Measurements from ENCODE around the gene ARL4D.
A peak's percentile ranks its signal among the peaks of the same experiment; 100 is the strongest.

Gene ARL4D

GRCh38 chr17:43354371-43354770 is 44.4 kb upstream of the ARL4D start:
- no peak overlapping the region for H3K4me3 ChIP-seq (replicated peaks in 1 of 2; ENCODE audit: low read depth in 2 of 2, low read length in 2 of 2)
- no peak for DNase-seq (ENCODE audit: low read depth in 2 of 2)
- TF ChIP-seq, protein P1, sequence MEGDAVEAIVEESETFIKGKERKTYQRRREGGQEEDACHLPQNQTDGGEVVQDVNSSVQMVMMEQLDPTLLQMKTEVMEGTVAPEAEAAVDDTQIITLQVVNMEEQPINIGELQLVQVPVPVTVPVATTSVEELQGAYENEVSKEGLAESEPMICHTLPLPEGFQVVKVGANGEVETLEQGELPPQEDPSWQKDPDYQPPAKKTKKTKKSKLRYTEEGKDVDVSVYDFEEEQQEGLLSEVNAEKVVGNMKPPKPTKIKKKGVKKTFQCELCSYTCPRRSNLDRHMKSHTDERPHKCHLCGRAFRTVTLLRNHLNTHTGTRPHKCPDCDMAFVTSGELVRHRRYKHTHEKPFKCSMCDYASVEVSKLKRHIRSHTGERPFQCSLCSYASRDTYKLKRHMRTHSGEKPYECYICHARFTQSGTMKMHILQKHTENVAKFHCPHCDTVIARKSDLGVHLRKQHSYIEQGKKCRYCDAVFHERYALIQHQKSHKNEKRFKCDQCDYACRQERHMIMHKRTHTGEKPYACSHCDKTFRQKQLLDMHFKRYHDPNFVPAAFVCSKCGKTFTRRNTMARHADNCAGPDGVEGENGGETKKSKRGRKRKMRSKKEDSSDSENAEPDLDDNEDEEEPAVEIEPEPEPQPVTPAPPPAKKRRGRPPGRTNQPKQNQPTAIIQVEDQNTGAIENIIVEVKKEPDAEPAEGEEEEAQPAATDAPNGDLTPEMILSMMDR (IDR thresholded peaks at IDR 0.05; ENCODE audit: low read depth, low read length), result no peak

GRCh38 chr17:43356450-43356849 is 42.3 kb upstream of the ARL4D start:
- no peak for DNase-seq (ENCODE audit: low read depth in 2 of 2)
- TF ChIP-seq, protein P1 (IDR thresholded peaks at IDR 0.05; ENCODE audit: low read depth, low read length), result no peak
- no peak overlapping the region for H3K4me3 ChIP-seq (replicated peaks in 1 of 2; ENCODE audit: low read depth in 2 of 2, low read length in 2 of 2)

DNA sequence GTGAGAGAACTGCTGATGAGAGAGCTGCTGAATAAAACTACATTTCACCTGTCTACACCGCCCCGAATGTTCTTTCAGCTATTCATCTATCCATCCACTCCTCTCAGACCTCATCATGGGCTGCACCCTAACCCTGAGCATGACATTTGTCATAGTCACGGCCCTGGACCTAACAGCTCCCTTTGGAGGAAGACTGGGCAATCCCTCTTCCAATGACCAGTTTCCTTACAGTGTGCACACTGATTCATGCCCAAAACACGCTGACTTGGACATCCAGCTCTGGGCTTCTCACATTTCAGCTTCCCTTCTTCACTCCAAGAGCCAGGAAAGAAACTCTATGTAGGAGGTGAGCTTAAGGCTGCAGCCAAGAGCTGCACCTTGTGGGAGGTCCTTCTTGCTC is 41.8 kb upstream of the ARL4D start:
- TF ChIP-seq, protein P1 (IDR thresholded peaks at IDR 0.05; ENCODE audit: low read depth, low read length), result no peak
- peak; percentile 87 to 92 for DNase-seq (ENCODE audit: low read depth in 2 of 2)
- H3K4me3 ChIP-seq (replicated peaks in 1 of 2; ENCODE audit: low read depth in 2 of 2, low read length in 2 of 2), result no peak overlapping the region

DNA sequence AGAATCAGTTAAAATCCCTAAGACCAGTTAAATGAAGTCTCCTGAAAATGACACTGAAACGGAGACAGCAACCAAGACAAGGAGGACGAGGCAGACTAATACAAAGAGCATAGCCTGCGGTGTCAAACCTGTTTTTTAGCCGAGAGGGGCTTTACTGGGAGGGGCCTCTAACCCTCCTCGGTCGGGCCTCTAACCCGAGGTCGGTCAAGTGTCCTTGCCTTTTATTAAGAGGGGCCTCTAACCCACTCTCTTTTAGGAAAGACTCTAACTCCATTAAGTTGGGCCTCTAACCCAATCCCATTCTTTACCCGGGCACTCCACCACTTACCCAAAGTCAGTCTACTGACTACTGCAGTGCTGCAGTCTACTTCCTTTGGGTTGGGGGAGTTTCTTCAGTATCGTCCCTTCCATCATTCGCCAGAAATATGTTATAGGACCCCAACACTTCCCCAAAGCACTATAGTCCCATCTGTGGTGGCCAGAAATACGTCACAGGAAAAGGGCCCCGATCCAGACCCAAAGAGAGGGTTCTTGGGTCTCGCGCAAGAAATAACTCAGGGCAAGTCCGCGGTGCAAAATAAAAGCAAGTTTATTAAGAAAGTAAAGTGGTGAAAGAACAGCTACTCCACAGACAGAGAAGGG is 39.2 kb upstream of the ARL4D start:
- no peak for DNase-seq (ENCODE audit: low read depth in 2 of 2)
- peak overlapping the region in 1 of 2 donors; percentile 49 for H3K4me3 ChIP-seq (replicated peaks in 1 of 2; ENCODE audit: low read depth in 2 of 2, low read length in 2 of 2)
- TF ChIP-seq, protein P1 (IDR thresholded peaks at IDR 0.05; ENCODE audit: low read depth, low read length), result no peak

DNA sequence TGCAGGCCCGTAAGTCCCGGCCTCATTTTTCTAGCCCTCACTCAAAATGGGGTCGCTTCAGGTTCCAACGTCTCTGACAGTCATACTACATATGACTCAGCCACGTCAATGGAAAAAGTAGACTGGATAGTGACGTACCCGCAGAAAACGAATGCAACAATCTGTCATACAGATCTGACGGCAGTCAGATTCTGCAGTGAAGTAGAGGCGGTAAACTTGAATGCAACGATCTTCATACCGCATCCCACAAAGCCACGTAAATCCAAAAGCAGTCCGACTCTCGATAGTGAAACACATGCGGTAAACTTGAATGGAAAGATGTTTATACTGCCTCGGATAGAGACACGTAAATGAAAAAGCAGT is 38.4 kb upstream of the ARL4D start:
- DNase-seq (ENCODE audit: low read depth in 2 of 2), result peak; percentile 82 to 94
- TF ChIP-seq, protein P1 (IDR thresholded peaks at IDR 0.05; ENCODE audit: low read depth, low read length), result no peak
- peak overlapping the region; percentile 39 to 49 for H3K4me3 ChIP-seq (replicated peaks in 1 of 2; ENCODE audit: low read depth in 2 of 2, low read length in 2 of 2)

- TF ChIP-seq, protein P1 (IDR thresholded peaks at IDR 0.05; ENCODE audit: low read depth, low read length), result no peak
- H3K4me3 ChIP-seq (replicated peaks in 1 of 2; ENCODE audit: low read depth in 2 of 2, low read length in 2 of 2), result peak overlapping the region; percentile 39 to 49
- DNase-seq (ENCODE audit: low read depth in 2 of 2), result peak; percentile 99 to 100
These were observed 37.9 kb upstream of the ARL4D start for GRCh38 chr17:43360739-43361505.

Data from cardiac fibroblast (primary cell).